ENCODE results near the gene DSCAM.

DSCAM gene

GRCh38 chr21:40074198-40074597 is 772.8 kb downstream of the DSCAM start:
- no peaks in the 10 kb centered on the region for H3K36me3 ChIP-seq (ENCODE audit: control insufficient read depth in 2 of 2, insufficient read depth in 2 of 2, low read length in 2 of 2)
- H3K27me3 ChIP-seq (ENCODE audit: control insufficient read depth in 1 of 2, insufficient read depth in 2 of 2, low read length in 2 of 2), result no peaks in the 10 kb centered on the region
- no peaks in the 10 kb centered on the region for H3K9me3 ChIP-seq (ENCODE audit: control insufficient read depth in 2 of 2, low read length in 2 of 2)
- no peak overlapping the region for H3K9ac ChIP-seq (ENCODE audit: low read length in 2 of 2)
- peak overlapping the region in 1 of 2 donors; percentile 49 for H3K4me3 ChIP-seq (ENCODE audit: low read length in 2 of 2)
- H3K27ac ChIP-seq (ENCODE audit: low read length), result peak overlapping the region; percentile 66
- H3K4me1 ChIP-seq (ENCODE audit: control insufficient read depth, insufficient read depth, low read length), result peaks cover 9% of the 10 kb centered on the region

- no peaks in the 10 kb centered on the region for H3K36me3 ChIP-seq (ENCODE audit: control insufficient read depth in 2 of 2, insufficient read depth in 2 of 2, low read length in 2 of 2)
- H3K9me3 ChIP-seq (ENCODE audit: control insufficient read depth in 2 of 2, low read length in 2 of 2), result no peaks in the 10 kb centered on the region
- H3K27me3 ChIP-seq (ENCODE audit: control insufficient read depth in 1 of 2, insufficient read depth in 2 of 2, low read length in 2 of 2), result no peaks in the 10 kb centered on the region
- no peak overlapping the region for H3K4me3 ChIP-seq (ENCODE audit: low read length in 2 of 2)
- peaks cover 9% of the 10 kb centered on the region for H3K4me1 ChIP-seq (ENCODE audit: control insufficient read depth, insufficient read depth, low read length)
- no peak overlapping the region for H3K9ac ChIP-seq (ENCODE audit: low read length in 2 of 2)
- peak overlapping the region; percentile 66 for H3K27ac ChIP-seq (ENCODE audit: low read length)
These were observed 773.3 kb downstream of the DSCAM start for GRCh38 chr21:40073642-40074041.

- H3K27ac ChIP-seq (ENCODE audit: low read length), result no peak overlapping the region
- no peak overlapping the region for H3K4me3 ChIP-seq (ENCODE audit: low read length in 2 of 2)
- no peak overlapping the region for H3K9ac ChIP-seq (ENCODE audit: low read length in 2 of 2)
- H3K36me3 ChIP-seq (ENCODE audit: control insufficient read depth in 2 of 2, insufficient read depth in 2 of 2, low read length in 2 of 2), result no peaks in the 10 kb centered on the region
- H3K27me3 ChIP-seq (ENCODE audit: control insufficient read depth in 1 of 2, insufficient read depth in 2 of 2, low read length in 2 of 2), result no peaks in the 10 kb centered on the region
- peaks cover 9% of the 10 kb centered on the region for H3K4me1 ChIP-seq (ENCODE audit: control insufficient read depth, insufficient read depth, low read length)
- no peaks in the 10 kb centered on the region for H3K9me3 ChIP-seq (ENCODE audit: control insufficient read depth in 2 of 2, low read length in 2 of 2)
These were observed 776.1 kb downstream of the DSCAM start for GRCh38 chr21:40070871-40071270.

- Histone ChIP-seq H3K4me3 (ENCODE audit: low read length in 2 of 2) (no peak overlapping the region), H3K27me3 (ENCODE audit: control insufficient read depth in 1 of 2, insufficient read depth in 2 of 2, low read length in 2 of 2) (peaks cover 0 to 2% of the 10 kb centered on the region in 2 donors), H3K9me3 (ENCODE audit: control insufficient read depth in 2 of 2, low read length in 2 of 2) (no peaks in the 10 kb centered on the region), H3K9ac (ENCODE audit: low read length in 2 of 2) (no peak overlapping the region), H3K4me1 (ENCODE audit: control insufficient read depth, insufficient read depth, low read length) (no peaks in the 10 kb centered on the region), H3K27ac (ENCODE audit: low read length) (no peak overlapping the region), H3K36me3 (ENCODE audit: control insufficient read depth in 2 of 2, insufficient read depth in 2 of 2, low read length in 2 of 2) (no peaks in the 10 kb centered on the region)
These were observed 779.2 kb downstream of the DSCAM start for GRCh38 chr21:40067751-40068150.

- no peak overlapping the region for H3K4me3 ChIP-seq (ENCODE audit: low read length in 2 of 2)
- H3K4me1 ChIP-seq (ENCODE audit: control insufficient read depth, insufficient read depth, low read length), result no peaks in the 10 kb centered on the region
- H3K27me3 ChIP-seq (ENCODE audit: control insufficient read depth in 1 of 2, insufficient read depth in 2 of 2, low read length in 2 of 2), result peaks cover 0 to 2% of the 10 kb centered on the region in 2 donors
- H3K27ac ChIP-seq (ENCODE audit: low read length), result no peak overlapping the region
- no peaks in the 10 kb centered on the region for H3K9me3 ChIP-seq (ENCODE audit: control insufficient read depth in 2 of 2, low read length in 2 of 2)
- no peak overlapping the region for H3K9ac ChIP-seq (ENCODE audit: low read length in 2 of 2)
- H3K36me3 ChIP-seq (ENCODE audit: control insufficient read depth in 2 of 2, insufficient read depth in 2 of 2, low read length in 2 of 2), result no peaks in the 10 kb centered on the region
These were observed 780.7 kb downstream of the DSCAM start for GRCh38 chr21:40066221-40066620.

- Histone ChIP-seq H3K9me3 (ENCODE audit: control insufficient read depth in 2 of 2, low read length in 2 of 2) (no peaks in the 10 kb centered on the region), H3K36me3 (ENCODE audit: control insufficient read depth in 2 of 2, insufficient read depth in 2 of 2, low read length in 2 of 2) (no peaks in the 10 kb centered on the region), H3K9ac (ENCODE audit: low read length in 2 of 2) (no peak overlapping the region), H3K27me3 (ENCODE audit: control insufficient read depth in 1 of 2, insufficient read depth in 2 of 2, low read length in 2 of 2) (no peaks in the 10 kb centered on the region), H3K27ac (ENCODE audit: low read length) (no peak overlapping the region), H3K4me1 (ENCODE audit: control insufficient read depth, insufficient read depth, low read length) (peaks cover 2% of the 10 kb centered on the region), H3K4me3 (ENCODE audit: low read length in 2 of 2) (no peak overlapping the region)
These were observed 786.8 kb downstream of the DSCAM start for GRCh38 chr21:40060083-40060677.

- H3K4me3 ChIP-seq (ENCODE audit: low read length in 2 of 2), result no peak overlapping the region
- H3K36me3 ChIP-seq (ENCODE audit: control insufficient read depth in 2 of 2, insufficient read depth in 2 of 2, low read length in 2 of 2), result no peaks in the 10 kb centered on the region
- H3K9ac ChIP-seq (ENCODE audit: low read length in 2 of 2), result no peak overlapping the region
- H3K4me1 ChIP-seq (ENCODE audit: control insufficient read depth, insufficient read depth, low read length), result peaks cover 26% of the 10 kb centered on the region
- no peaks in the 10 kb centered on the region for H3K27me3 ChIP-seq (ENCODE audit: control insufficient read depth in 1 of 2, insufficient read depth in 2 of 2, low read length in 2 of 2)
- no peak overlapping the region for H3K27ac ChIP-seq (ENCODE audit: low read length)
- H3K9me3 ChIP-seq (ENCODE audit: control insufficient read depth in 2 of 2, low read length in 2 of 2), result no peaks in the 10 kb centered on the region
These were observed 789.6 kb downstream of the DSCAM start for GRCh38 chr21:40057331-40057730.

GRCh38 chr21:40056031-40056430 is 790.9 kb downstream of the DSCAM start:
- no peak overlapping the region for H3K4me3 ChIP-seq (ENCODE audit: low read length in 2 of 2)
- no peak overlapping the region for H3K27ac ChIP-seq (ENCODE audit: low read length)
- H3K36me3 ChIP-seq (ENCODE audit: control insufficient read depth in 2 of 2, insufficient read depth in 2 of 2, low read length in 2 of 2), result no peaks in the 10 kb centered on the region
- H3K9ac ChIP-seq (ENCODE audit: low read length in 2 of 2), result no peak overlapping the region
- no peaks in the 10 kb centered on the region for H3K27me3 ChIP-seq (ENCODE audit: control insufficient read depth in 1 of 2, insufficient read depth in 2 of 2, low read length in 2 of 2)
- peaks cover 33% of the 10 kb centered on the region for H3K4me1 ChIP-seq (ENCODE audit: control insufficient read depth, insufficient read depth, low read length)
- no peaks in the 10 kb centered on the region for H3K9me3 ChIP-seq (ENCODE audit: control insufficient read depth in 2 of 2, low read length in 2 of 2)

- Histone ChIP-seq H3K36me3 (ENCODE audit: control insufficient read depth in 2 of 2, insufficient read depth in 2 of 2, low read length in 2 of 2) (no peaks in the 10 kb centered on the region), H3K9ac (ENCODE audit: low read length in 2 of 2) (peak overlapping the region in 1 of 2 donors; percentile 16), H3K27me3 (ENCODE audit: control insufficient read depth in 1 of 2, insufficient read depth in 2 of 2, low read length in 2 of 2) (no peaks in the 10 kb centered on the region), H3K9me3 (ENCODE audit: control insufficient read depth in 2 of 2, low read length in 2 of 2) (no peaks in the 10 kb centered on the region), H3K4me1 (ENCODE audit: control insufficient read depth, insufficient read depth, low read length) (peaks cover 41% of the 10 kb centered on the region), H3K27ac (ENCODE audit: low read length) (peak overlapping the region; percentile 99), H3K4me3 (ENCODE audit: low read length in 2 of 2) (peak overlapping the region in 1 of 2 donors; percentile 15)
These were observed 792.6 kb downstream of the DSCAM start for GRCh38 chr21:40054403-40054802.

- H3K4me3 ChIP-seq (ENCODE audit: low read length in 2 of 2), result no peak overlapping the region
- H3K27ac ChIP-seq (ENCODE audit: low read length), result peak overlapping the region; percentile 99
- H3K27me3 ChIP-seq (ENCODE audit: control insufficient read depth in 1 of 2, insufficient read depth in 2 of 2, low read length in 2 of 2), result no peaks in the 10 kb centered on the region
- H3K9ac ChIP-seq (ENCODE audit: low read length in 2 of 2), result peak overlapping the region; percentile 21 to 71
- no peaks in the 10 kb centered on the region for H3K9me3 ChIP-seq (ENCODE audit: control insufficient read depth in 2 of 2, low read length in 2 of 2)
- no peaks in the 10 kb centered on the region for H3K36me3 ChIP-seq (ENCODE audit: control insufficient read depth in 2 of 2, insufficient read depth in 2 of 2, low read length in 2 of 2)
- peaks cover 53% of the 10 kb centered on the region for H3K4me1 ChIP-seq (ENCODE audit: control insufficient read depth, insufficient read depth, low read length)
These were observed 794.0 kb downstream of the DSCAM start for GRCh38 chr21:40053007-40053406.

GRCh38 chr21:40052276-40052675 is 794.7 kb downstream of the DSCAM start:
- H3K36me3 ChIP-seq (ENCODE audit: control insufficient read depth in 2 of 2, insufficient read depth in 2 of 2, low read length in 2 of 2), result no peaks in the 10 kb centered on the region
- H3K27ac ChIP-seq (ENCODE audit: low read length), result peak overlapping the region; percentile 99
- no peaks in the 10 kb centered on the region for H3K27me3 ChIP-seq (ENCODE audit: control insufficient read depth in 1 of 2, insufficient read depth in 2 of 2, low read length in 2 of 2)
- peak overlapping the region; percentile 21 to 71 for H3K9ac ChIP-seq (ENCODE audit: low read length in 2 of 2)
- peaks cover 61% of the 10 kb centered on the region for H3K4me1 ChIP-seq (ENCODE audit: control insufficient read depth, insufficient read depth, low read length)
- no peak overlapping the region for H3K4me3 ChIP-seq (ENCODE audit: low read length in 2 of 2)
- no peaks in the 10 kb centered on the region for H3K9me3 ChIP-seq (ENCODE audit: control insufficient read depth in 2 of 2, low read length in 2 of 2)
